A673 (cell line): ENCODE measurements around the gene ECM2. TPM values are rescaled to one million over a fixed set of nuclear protein-coding genes. Genes with fewer than 3 reads are reported as not detected.

Source experiments
- BruUV-seq: library from RNA; stranded (reverse); fragments of 400-500 nt; replicated peaks from 2 replicates; lab custom pipeline; 2021; lab: Mats Ljungman, UMichigan
- CTCF ChIA-PET: fragments of 300-600 bp; sonication (Branson Sonifier 250); formaldehyde crosslinking; loops from one replicate; lab custom pipeline; 2022; ENCODE audit warnings: antibody characterized with exemption; lab: Charles Lee
- POLR2A ChIA-PET: fragments of 300-600 bp; sonication (Branson Sonifier 250); formaldehyde crosslinking; loops from one replicate; lab custom pipeline; 2022; ENCODE audit warnings: antibody characterized with exemption; ENCODE audit not compliant: low non-redundant PET; lab: Charles Lee
- DNase-seq: peaks from one replicate; pipeline ENCODE4 v3.0.0-alpha.2; 2015; ENCODE audit warnings: low spot score
- H3K27ac ChIP-seq: fragments of 200-600 bp; sonication (generic); 2 replicates; pipeline ENCODE4 v1.5.1; 2016; ENCODE audit warnings: mixed run types, low read depth, mild to moderate bottlenecking, mixed read lengths, antibody characterized with exemption, low read length; ENCODE audit not compliant: poor library complexity, severe bottlenecking
- H3K27me3 ChIP-seq: fragments of 200-600 bp; sonication (generic); replicated peaks from 2 replicates; pipeline ENCODE4 v1.6.1; 2017; ENCODE audit warnings: mixed run types, low read depth, mild to moderate bottlenecking, mixed read lengths, antibody characterized with exemption, low read length; ENCODE audit not compliant: insufficient read depth, poor library complexity
- H3K36me3 ChIP-seq: fragments of 200-600 bp; sonication (generic); 2 replicates; pipeline ENCODE4 v1.6.1; 2016; ENCODE audit warnings: mixed run types, mild to moderate bottlenecking, mixed read lengths, antibody characterized with exemption, low read length; ENCODE audit not compliant: insufficient read depth, poor library complexity, severe bottlenecking
- H3K4me1 ChIP-seq: fragments of 200-600 bp; sonication (generic); 2 replicates; pipeline ENCODE4 v1.6.1; 2017; ENCODE audit warnings: mixed run types, mild to moderate bottlenecking, mixed read lengths, antibody characterized with exemption, low read length; ENCODE audit not compliant: insufficient read depth, poor library complexity, severe bottlenecking
- H3K4me3 ChIP-seq: fragments of 200-600 bp; sonication (generic); 2 replicates; pipeline ENCODE4 v1.5.1; 2016; ENCODE audit warnings: low read depth, mixed run types, mild to moderate bottlenecking, mixed read lengths, low read length; ENCODE audit not compliant: poor library complexity, severe bottlenecking
- H3K9me3 ChIP-seq: fragments of 200-600 bp; sonication (generic); 2 replicates; pipeline ENCODE4 v1.6.1; 2016; ENCODE audit warnings: mixed run types, low read depth, mild to moderate bottlenecking, mixed read lengths, antibody characterized with exemption, low read length; ENCODE audit not compliant: poor library complexity, severe bottlenecking
- EZH2 ChIP-seq: fragments of 200-600 bp; sonication (generic); IDR thresholded peaks from 2 replicates; pipeline ENCODE4 v1.6.1; 2017; ENCODE audit warnings: borderline replicate concordance, low read depth, mild to moderate bottlenecking, mixed read lengths, antibody characterized with exemption, low read length; ENCODE audit not compliant: poor library complexity, severe bottlenecking
- intact Hi-C: fragments of 100-400 bp; cut with micrococcal nuclease; formaldehyde crosslinking; loops from one replicate; pipeline ENCODE4 v1.10.0; 2022; ENCODE audit not compliant: unreplicated experiment
- total RNA-seq: library from RNA; stranded (reverse); gene quantifications from 2 replicates; pipeline ENCODE4 v1.2.3, GENCODE V29; 2021
- TF ChIP-seq, protein P1 (sequence below): fragments of 300-800, 200-600 bp; sonication (generic); conservative IDR thresholded peaks from 2 replicates; pipeline ENCODE4 v1.5.1; 2017; ENCODE audit warnings: low read depth, mild to moderate bottlenecking, antibody characterized with exemption, low read length, moderate library complexity, mixed read lengths

ECM2 gene
- total RNA-seq, 1 experiment from 2014 or later = 0.24 TPM

DNA sequence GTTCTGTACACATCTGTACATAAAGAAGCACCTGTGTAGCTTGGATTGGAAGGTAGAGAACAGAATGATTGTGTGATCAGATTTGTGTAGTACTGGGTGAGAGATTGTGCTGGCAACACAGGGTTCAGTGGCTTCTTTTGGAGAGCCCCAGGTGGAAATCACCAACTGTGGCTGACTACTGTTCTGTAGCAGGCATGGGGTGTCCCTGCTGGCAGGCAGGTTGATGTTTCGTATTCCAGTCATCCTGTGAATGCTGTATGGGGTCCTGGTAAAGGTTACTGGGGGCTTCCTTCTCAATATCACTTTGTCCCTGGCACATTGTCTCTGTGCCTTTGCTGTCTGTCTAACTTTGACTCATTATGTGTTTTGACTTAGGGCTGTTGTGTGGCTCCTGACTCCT is 58.8 kb downstream of the ECM2 start:
- TF ChIP-seq EZH2 = no peak
- TF ChIP-seq, protein P1, sequence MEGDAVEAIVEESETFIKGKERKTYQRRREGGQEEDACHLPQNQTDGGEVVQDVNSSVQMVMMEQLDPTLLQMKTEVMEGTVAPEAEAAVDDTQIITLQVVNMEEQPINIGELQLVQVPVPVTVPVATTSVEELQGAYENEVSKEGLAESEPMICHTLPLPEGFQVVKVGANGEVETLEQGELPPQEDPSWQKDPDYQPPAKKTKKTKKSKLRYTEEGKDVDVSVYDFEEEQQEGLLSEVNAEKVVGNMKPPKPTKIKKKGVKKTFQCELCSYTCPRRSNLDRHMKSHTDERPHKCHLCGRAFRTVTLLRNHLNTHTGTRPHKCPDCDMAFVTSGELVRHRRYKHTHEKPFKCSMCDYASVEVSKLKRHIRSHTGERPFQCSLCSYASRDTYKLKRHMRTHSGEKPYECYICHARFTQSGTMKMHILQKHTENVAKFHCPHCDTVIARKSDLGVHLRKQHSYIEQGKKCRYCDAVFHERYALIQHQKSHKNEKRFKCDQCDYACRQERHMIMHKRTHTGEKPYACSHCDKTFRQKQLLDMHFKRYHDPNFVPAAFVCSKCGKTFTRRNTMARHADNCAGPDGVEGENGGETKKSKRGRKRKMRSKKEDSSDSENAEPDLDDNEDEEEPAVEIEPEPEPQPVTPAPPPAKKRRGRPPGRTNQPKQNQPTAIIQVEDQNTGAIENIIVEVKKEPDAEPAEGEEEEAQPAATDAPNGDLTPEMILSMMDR = no peak
- Histone ChIP-seq H3K4me3 (no peak overlapping the region), H3K4me1 (peaks cover 9% of the 10 kb centered on the region), H3K36me3 (no peaks in the 10 kb centered on the region), H3K27ac (no peak overlapping the region), H3K27me3 (no peaks in the 10 kb centered on the region), H3K9me3 (no peaks in the 10 kb centered on the region)
- ChIA-PET POLR2A (no interaction called here), CTCF (no interaction called here)
- intact Hi-C loops = no loop called here
- no TSS peak for BruUV-seq
- DNase-seq = no peak

DNA sequence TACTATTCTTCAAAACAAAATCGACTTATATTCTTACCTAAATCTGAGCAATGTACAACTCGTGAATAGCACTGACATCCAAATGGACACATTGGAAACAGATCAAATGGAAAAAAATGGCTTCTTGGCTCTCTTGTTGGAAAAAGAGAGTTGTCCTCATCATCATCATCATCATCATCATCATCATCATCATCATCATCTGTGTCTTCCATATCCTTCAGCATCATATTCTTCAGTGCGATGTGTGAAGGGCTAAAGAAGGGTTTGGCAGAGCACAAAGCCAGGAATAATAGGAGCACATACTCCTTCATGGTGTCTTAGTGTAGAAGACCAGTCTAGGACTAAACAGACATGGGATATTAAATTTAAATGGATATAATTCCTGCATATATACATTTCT is 61.2 kb downstream of the ECM2 start:
- CTCF ChIA-PET = no interaction called here
- no TSS peak for BruUV-seq
- intact Hi-C loops = no loop called here

DNA sequence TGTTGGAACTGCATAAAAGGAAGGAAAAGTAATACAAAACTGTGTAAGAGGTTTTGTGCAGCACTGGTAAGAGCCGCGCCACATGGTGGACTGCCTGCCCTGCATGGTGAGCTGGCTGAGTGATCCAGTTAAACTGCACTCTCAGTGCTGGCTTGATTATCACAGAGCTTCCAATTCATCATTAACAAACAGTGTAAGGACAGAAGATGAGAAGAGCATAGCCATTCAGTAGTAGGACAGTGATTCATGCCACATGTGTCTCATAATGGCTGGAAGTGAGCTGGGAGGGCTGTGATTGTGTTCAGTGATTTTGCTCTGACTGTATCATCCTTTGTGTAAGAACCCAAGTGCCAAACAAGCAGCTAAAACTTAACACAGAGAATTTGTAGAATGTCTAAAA is 67.6 kb downstream of the ECM2 start:
- CTCF ChIA-PET = no interaction called here

More for the DNA sequence above, 61.2 kb downstream of the ECM2 start:
- no peak overlapping the region for H3K4me3 ChIP-seq
- TF ChIP-seq EZH2 = no peak
- TF ChIP-seq, protein P1 = no peak
- H3K4me1 ChIP-seq = no peaks in the 10 kb centered on the region
- H3K36me3 ChIP-seq = no peaks in the 10 kb centered on the region
- DNase-seq = no peak
- H3K27me3 ChIP-seq = no peaks in the 10 kb centered on the region
- H3K9me3 ChIP-seq = no peaks in the 10 kb centered on the region
- H3K27ac ChIP-seq = no peak overlapping the region
- POLR2A ChIA-PET = no interaction called here

More for the DNA sequence above, 67.6 kb downstream of the ECM2 start:
- Histone ChIP-seq H3K36me3 (no peaks in the 10 kb centered on the region), H3K9me3 (no peaks in the 10 kb centered on the region), H3K27me3 (no peaks in the 10 kb centered on the region), H3K4me3 (no peak overlapping the region), H3K4me1 (no peaks in the 10 kb centered on the region), H3K27ac (no peak overlapping the region)
- POLR2A ChIA-PET = no interaction called here
- intact Hi-C loops = no loop called here
- no peak for DNase-seq
- TF ChIP-seq, protein P1 = no peak
- TF ChIP-seq EZH2 = no peak
- BruUV-seq = no TSS peak
